Liver (tissue), 9 donors: ENCODE measurements around the gene SLC24A3. TPM values are rescaled to one million over a fixed set of nuclear protein-coding genes. Genes with fewer than 3 reads are reported as not detected.

Source experiments
- DNase-seq: peaks from one replicate; pipeline ENCODE4 v3.0.0-alpha.2; 2017; ENCODE audit warnings: low spot score
- H3K27ac ChIP-seq, 2 donors: one replicate each; pipeline ENCODE4 v1.7.0; 2013; ENCODE audit warnings: inconsistent platforms in 2 of 2, low read length in 2 of 2, control low read depth in 1 of 2, low read depth in 1 of 2, mild to moderate bottlenecking in 1 of 2
- H3K27me3 ChIP-seq, 4 donors: one replicate each; pipeline versions ENCODE4 v1.6.1 to v1.7.0; 2013; ENCODE audit warnings: low read length in 3 of 4, inconsistent platforms in 1 of 4, mild to moderate bottlenecking in 1 of 4, moderate library complexity in 1 of 4; ENCODE audit not compliant: control insufficient read depth in 4 of 4, insufficient read depth in 4 of 4
- H3K36me3 ChIP-seq, 4 donors: one replicate each; pipeline versions ENCODE4 v1.6.1 to v1.7.0; 2013; ENCODE audit warnings: low read length in 3 of 4, mild to moderate bottlenecking in 3 of 4, low read depth in 1 of 4, moderate library complexity in 1 of 4; ENCODE audit not compliant: control insufficient read depth in 4 of 4, insufficient read depth in 3 of 4
- H3K4me1 ChIP-seq, 4 donors: one replicate each; pipeline versions ENCODE4 v1.6.1 to v1.7.0; 2013; ENCODE audit warnings: low read length in 3 of 4, mild to moderate bottlenecking in 3 of 4, moderate library complexity in 1 of 4; ENCODE audit not compliant: control insufficient read depth in 4 of 4, insufficient read depth in 4 of 4
- H3K4me3 ChIP-seq, 3 donors: one replicate each; pipeline versions ENCODE4 v1.6.1 to v1.7.0; 2013; ENCODE audit warnings: low read length in 3 of 3, control low read depth in 1 of 3, low read depth in 1 of 3, mild to moderate bottlenecking in 1 of 3
- H3K9ac ChIP-seq, 2 donors: one replicate each; pipeline ENCODE4 v1.7.0; 2013; ENCODE audit warnings: low read length in 2 of 2, mild to moderate bottlenecking in 2 of 2, moderate library complexity in 2 of 2, control low read depth in 1 of 2, low read depth in 1 of 2
- H3K9me3 ChIP-seq, 4 donors: one replicate each; pipeline versions ENCODE4 v1.6.1 to v1.7.0; 2013; ENCODE audit warnings: low read length in 3 of 4; ENCODE audit not compliant: control insufficient read depth in 4 of 4
- ATF3 ChIP-seq: IDR thresholded peaks from 2 replicates; pipeline ENCODE4 v1.6.1; 2016; ENCODE audit warnings: antibody characterized with exemption
- CTCF ChIP-seq: fragments of 150-350 bp; IDR thresholded peaks from 2 replicates; pipeline ENCODE4 v1.5.1; 2017; ENCODE audit warnings: improper control_type of control experiment, low read depth, low read length; ENCODE audit not compliant: missing input control
- EGR1 ChIP-seq, 2 donors: IDR thresholded peaks; 2 replicates each; pipeline ENCODE4 v1.6.1; 2016 to 2018; ENCODE audit warnings: antibody characterized with exemption in 2 of 2, low read depth in 2 of 2
- FOXA1 ChIP-seq: IDR thresholded peaks from 2 replicates; pipeline ENCODE4 v1.6.1; 2016; ENCODE audit warnings: antibody characterized with exemption
- FOXA2 ChIP-seq: IDR thresholded peaks from 2 replicates; pipeline ENCODE4 v1.6.1; 2016; ENCODE audit warnings: antibody characterized with exemption
- GABPA ChIP-seq, 2 donors: IDR thresholded peaks in 1 of 2; conservative IDR thresholded peaks in 1 of 2; 2 replicates each; pipeline ENCODE4 v1.6.1; 2016; ENCODE audit warnings: antibody characterized with exemption in 2 of 2, mild to moderate bottlenecking in 1 of 2, moderate library complexity in 1 of 2
- HNF4A ChIP-seq, 2 donors: conservative IDR thresholded peaks; 2 replicates each; pipeline ENCODE4 v1.6.1; 2016; ENCODE audit warnings: antibody characterized with exemption in 2 of 2, mild to moderate bottlenecking in 2 of 2
- HNF4G ChIP-seq: IDR thresholded peaks from 2 replicates; pipeline ENCODE4 v1.6.1; 2016; ENCODE audit warnings: antibody characterized with exemption
- JUND ChIP-seq, 2 donors: IDR thresholded peaks; 2 replicates each; pipeline ENCODE4 v1.6.1; 2016; ENCODE audit warnings: antibody characterized with exemption in 2 of 2
- MAX ChIP-seq: IDR thresholded peaks from 2 replicates; pipeline ENCODE4 v1.6.1; 2016; ENCODE audit warnings: antibody characterized with exemption
- NR2F2 ChIP-seq: IDR thresholded peaks from 2 replicates; pipeline ENCODE4 v1.6.1; 2016; ENCODE audit warnings: antibody characterized with exemption
- RAD21 ChIP-seq, 2 donors: IDR thresholded peaks; 2 replicates each; pipeline ENCODE4 v1.6.1; 2016; ENCODE audit warnings: antibody characterized with exemption in 2 of 2, mild to moderate bottlenecking in 2 of 2
- REST ChIP-seq: IDR thresholded peaks from 2 replicates; pipeline ENCODE4 v1.6.1; 2016; ENCODE audit warnings: antibody characterized with exemption, mild to moderate bottlenecking
- RXRA ChIP-seq, 2 donors: IDR thresholded peaks; 2 replicates each; pipeline ENCODE4 v1.6.1; 2017 to 2018; ENCODE audit warnings: antibody characterized with exemption in 2 of 2, mild to moderate bottlenecking in 1 of 2
- SP1 ChIP-seq: IDR thresholded peaks from 2 replicates; pipeline ENCODE4 v1.6.1; 2018; ENCODE audit warnings: antibody characterized with exemption, mild to moderate bottlenecking
- TAF1 ChIP-seq: conservative IDR thresholded peaks from 2 replicates; pipeline ENCODE4 v1.6.1; 2016; ENCODE audit warnings: antibody characterized with exemption, mild to moderate bottlenecking
- YY1 ChIP-seq: IDR thresholded peaks from 2 replicates; pipeline ENCODE4 v1.6.1; 2016; ENCODE audit warnings: antibody characterized with exemption, mild to moderate bottlenecking
- ZBTB33 ChIP-seq: IDR thresholded peaks from 2 replicates; pipeline ENCODE4 v1.6.1; 2016; ENCODE audit warnings: antibody characterized with exemption
- WGBS: extraction: QIAGEN DNeasy Blood & Tissue Kit; methylation state at CpG from one replicate; pipeline ENCODE4 v1.1.7; 2013; 5-methylcytosine and 5-hydroxymethylcytosine counted together
- polyA plus RNA-seq, 2 donors: library from polyadenylated mRNA; stranded (reverse) in 1 of 2; unstranded in 1 of 2; fragments of 200-250 nt in 1 of 2; fragments of >200 nt in 1 of 2; fragmentation: Nextera tagmentation in 1 of 2; extraction: Ambion mirVana in 1 of 2; gene quantifications; one replicate each; pipeline versions ENCODE4 v1.2.1 to v1.2.3, GENCODE V29; 2013 to 2015
- total RNA-seq, 2 donors: library from RNA; depleted of rRNA; stranded (reverse); fragments of >200 nt; gene quantifications; one replicate each; pipeline ENCODE4 v1.2.3, GENCODE V29; 2014
- donor health status: healthy.
- donor health status: healthy.
- donor health status: healthy.
- donor health status: healthy.
- donor health status: healthy.

SLC24A3 gene
- total and polyA plus RNA-seq, 4 donors = 0.28 to 1.8 (median 0.46) TPM

- no peaks in the 10 kb centered on the region for H3K9me3 ChIP-seq
- no peak for TF ChIP-seq SP1
- TF ChIP-seq ZBTB33 = no peak
- TF ChIP-seq HNF4A (conservative IDR thresholded peaks at IDR 0.05) = no peak
- no peak for TF ChIP-seq NR2F2
- TF ChIP-seq HNF4G = no peak
- TF ChIP-seq GABPA (IDR thresholded peaks at IDR 0.05 in 1 of 2, conservative IDR thresholded peaks at IDR 0.05 in 1 of 2) = no peak
- no peak for TF ChIP-seq YY1
- TF ChIP-seq FOXA1 = no peak
- no peak for TF ChIP-seq RAD21 (IDR thresholded peaks at IDR 0.05)
- TF ChIP-seq TAF1 = no peak
- TF ChIP-seq EGR1 (IDR thresholded peaks at IDR 0.05; ENCODE audit: low read depth in 2 of 2) = no peak
- TF ChIP-seq FOXA2 = no peak
- no peak for TF ChIP-seq RXRA (IDR thresholded peaks at IDR 0.05)
- no peak overlapping the region for H3K27ac ChIP-seq
- no peaks in the 10 kb centered on the region for H3K36me3 ChIP-seq
- H3K4me1 ChIP-seq = no peaks in the 10 kb centered on the region
- no peak overlapping the region for H3K4me3 ChIP-seq
- DNase-seq = no peak
- H3K27me3 ChIP-seq = no peaks in the 10 kb centered on the region
- no peak overlapping the region for H3K9ac ChIP-seq
- 89% methylated on average over 7 of the region's 7 CpGs for WGBS
These were observed 46.7 kb downstream of the SLC24A3 start for GRCh38 chr20:19259141-19259591.

- H3K27me3 ChIP-seq = no peaks in the 10 kb centered on the region
- no peaks in the 10 kb centered on the region for H3K4me1 ChIP-seq
- no peak overlapping the region for H3K4me3 ChIP-seq
- TF ChIP-seq GABPA (IDR thresholded peaks at IDR 0.05 in 1 of 2, conservative IDR thresholded peaks at IDR 0.05 in 1 of 2) = no peak
- no peak for TF ChIP-seq SP1
- no peak for TF ChIP-seq FOXA1
- TF ChIP-seq JUND (IDR thresholded peaks at IDR 0.05) = no peak
- TF ChIP-seq REST = no peak
- TF ChIP-seq ATF3 = no peak
- TF ChIP-seq TAF1 = no peak
- no peak for TF ChIP-seq EGR1 (IDR thresholded peaks at IDR 0.05; ENCODE audit: low read depth in 2 of 2)
- TF ChIP-seq HNF4G = no peak
- no peak for TF ChIP-seq MAX
- TF ChIP-seq HNF4A (conservative IDR thresholded peaks at IDR 0.05) = no peak
- no peak for TF ChIP-seq FOXA2
- no peak for TF ChIP-seq CTCF
- TF ChIP-seq NR2F2 = no peak
- no peak for TF ChIP-seq ZBTB33
- TF ChIP-seq RAD21 (IDR thresholded peaks at IDR 0.05) = no peak
- no peak for TF ChIP-seq RXRA (IDR thresholded peaks at IDR 0.05)
- TF ChIP-seq YY1 = no peak
- no peaks in the 10 kb centered on the region for H3K36me3 ChIP-seq
- H3K9me3 ChIP-seq = no peaks in the 10 kb centered on the region
- no peak overlapping the region for H3K27ac ChIP-seq
- WGBS = 60% methylated on average over 9 of the region's 9 CpGs
- H3K9ac ChIP-seq = no peak overlapping the region
- DNase-seq = no peak
These were observed 48.1 kb downstream of the SLC24A3 start for GRCh38 chr20:19260412-19261090.
